GM12874 (cell line): ENCODE data around the gene AHSA1.

Experiments
- CTCF ChIP-seq: IDR thresholded peaks from 2 replicates; pipeline ENCODE4 v1.5.1; 2011; ENCODE audit warnings: low read depth, mild to moderate bottlenecking, control low read depth, low read length, moderate library complexity; ENCODE audit not compliant: insufficient read depth

The AHSA1 gene

GRCh38 chr14:77436042-77436441 lies 21.9 kb upstream of the AHSA1 start:
- no peak for TF ChIP-seq CTCF

- no peak for TF ChIP-seq CTCF
Measured at GRCh38 chr14:77438596-77438995, 19.3 kb upstream of the AHSA1 start.

- TF ChIP-seq CTCF: no peak
Measured at GRCh38 chr14:77439861-77440260, 18.0 kb upstream of the AHSA1 start.

GRCh38 chr14:77442196-77442595 lies 15.7 kb upstream of the AHSA1 start:
- no peak for TF ChIP-seq CTCF

GRCh38 chr14:77455966-77456640 lies 1.8 kb upstream of the AHSA1 start:
- no peak for TF ChIP-seq CTCF

GRCh38 chr14:77457115-77457521 lies 775 bp upstream of the AHSA1 start:
- TF ChIP-seq CTCF: no peak

GRCh38 chr14:77458249-77458950 lies 507 bp downstream of the AHSA1 start:
- TF ChIP-seq CTCF: no peak
